Esophagus squamous epithelium (tissue), 4 donors: Measurements from ENCODE around the gene FNDC1.

ENCODE experiments used
- POLR2A ChIP-seq, 4 donors: fragments of 450-650 bp; IDR thresholded peaks; one replicate each; pipeline ENCODE4 v1.6.1; 2017; ENCODE audit warnings: antibody characterized with exemption in 4 of 4, mild to moderate bottlenecking in 4 of 4, moderate library complexity in 3 of 4
- TF ChIP-seq, protein P1 (sequence below), 6 experiments: fragments of 450-650 bp in 4 of 6; fragments of 200-600 bp in 2 of 6; sonication (generic) in 2 of 6; IDR thresholded peaks; one replicate each; pipeline ENCODE4 v1.5.1; 2016 to 2019; ENCODE audit warnings: antibody characterized with exemption in 6 of 6, mild to moderate bottlenecking in 4 of 6, moderate library complexity in 4 of 6

DNA sequence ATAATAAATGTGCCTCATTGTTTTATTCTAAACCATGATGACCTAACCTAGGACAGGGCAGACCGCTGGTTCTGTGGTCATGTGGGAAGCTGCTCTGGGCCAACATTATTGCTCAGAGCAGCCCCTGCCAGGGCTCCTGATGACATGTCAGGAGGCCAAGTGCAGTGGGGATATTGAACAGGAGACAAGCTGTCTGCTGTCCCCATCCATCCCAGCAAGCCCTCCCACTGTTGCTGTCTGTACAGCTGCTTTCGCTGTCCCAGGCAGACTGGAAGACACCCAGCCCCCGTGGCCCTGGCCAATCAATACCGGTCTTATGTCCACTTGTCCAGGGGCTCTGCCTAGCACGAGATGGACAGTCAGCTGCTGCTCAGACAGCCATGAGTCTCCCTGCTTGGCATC lies 43.2 kb upstream of the FNDC1 start:
- TF ChIP-seq, protein P1, sequence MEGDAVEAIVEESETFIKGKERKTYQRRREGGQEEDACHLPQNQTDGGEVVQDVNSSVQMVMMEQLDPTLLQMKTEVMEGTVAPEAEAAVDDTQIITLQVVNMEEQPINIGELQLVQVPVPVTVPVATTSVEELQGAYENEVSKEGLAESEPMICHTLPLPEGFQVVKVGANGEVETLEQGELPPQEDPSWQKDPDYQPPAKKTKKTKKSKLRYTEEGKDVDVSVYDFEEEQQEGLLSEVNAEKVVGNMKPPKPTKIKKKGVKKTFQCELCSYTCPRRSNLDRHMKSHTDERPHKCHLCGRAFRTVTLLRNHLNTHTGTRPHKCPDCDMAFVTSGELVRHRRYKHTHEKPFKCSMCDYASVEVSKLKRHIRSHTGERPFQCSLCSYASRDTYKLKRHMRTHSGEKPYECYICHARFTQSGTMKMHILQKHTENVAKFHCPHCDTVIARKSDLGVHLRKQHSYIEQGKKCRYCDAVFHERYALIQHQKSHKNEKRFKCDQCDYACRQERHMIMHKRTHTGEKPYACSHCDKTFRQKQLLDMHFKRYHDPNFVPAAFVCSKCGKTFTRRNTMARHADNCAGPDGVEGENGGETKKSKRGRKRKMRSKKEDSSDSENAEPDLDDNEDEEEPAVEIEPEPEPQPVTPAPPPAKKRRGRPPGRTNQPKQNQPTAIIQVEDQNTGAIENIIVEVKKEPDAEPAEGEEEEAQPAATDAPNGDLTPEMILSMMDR (IDR thresholded peaks at IDR 0.05) = no peak
- TF ChIP-seq POLR2A (IDR thresholded peaks at IDR 0.05) = no peak
